NCI-H1694 treated with DMSO at 0.1 percent for 48 hours (cell line): ENCODE results near the gene GLIS1.

ENCODE experiments used
- DNase-seq: peaks from one replicate; lab custom pipeline; 2025; lab: John Stamatoyannopoulos, UW

The GLIS1 gene

DNA sequence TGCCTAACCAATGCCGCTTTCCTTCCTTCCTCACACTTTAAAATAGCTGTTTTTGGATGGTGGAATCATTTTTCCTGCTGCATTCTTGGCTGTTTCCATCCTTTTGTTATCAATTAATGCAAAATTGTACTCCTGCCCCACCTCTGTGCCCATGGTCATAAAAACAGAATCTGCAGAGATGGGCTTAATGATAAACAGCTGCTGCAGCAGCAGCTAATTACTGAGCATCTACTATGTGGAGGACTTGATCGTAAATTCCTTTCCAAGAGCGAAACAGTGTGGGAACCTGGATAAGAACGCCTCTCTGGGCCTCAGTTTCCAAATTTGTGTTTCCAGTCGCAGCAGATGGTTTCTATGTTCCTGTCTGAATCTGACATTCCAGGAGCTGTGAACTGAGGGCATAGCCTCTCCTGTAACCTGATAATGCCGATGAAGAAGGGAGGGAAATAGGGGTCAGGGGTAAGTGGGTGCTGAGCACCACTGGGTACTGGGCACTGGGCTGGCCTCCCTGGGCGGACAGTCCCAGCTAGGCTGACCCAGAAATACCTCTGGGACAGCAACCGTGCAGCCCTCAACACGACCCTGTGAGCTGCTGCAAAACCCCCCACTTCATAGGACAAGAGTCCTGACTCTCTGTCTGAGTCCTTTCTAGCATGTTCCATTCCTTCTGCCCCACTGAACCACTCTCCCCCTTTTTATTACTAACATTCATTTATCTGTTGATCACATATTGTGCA lies 158.1 kb downstream of the GLIS1 start:
- no peak for DNase-seq

DNA sequence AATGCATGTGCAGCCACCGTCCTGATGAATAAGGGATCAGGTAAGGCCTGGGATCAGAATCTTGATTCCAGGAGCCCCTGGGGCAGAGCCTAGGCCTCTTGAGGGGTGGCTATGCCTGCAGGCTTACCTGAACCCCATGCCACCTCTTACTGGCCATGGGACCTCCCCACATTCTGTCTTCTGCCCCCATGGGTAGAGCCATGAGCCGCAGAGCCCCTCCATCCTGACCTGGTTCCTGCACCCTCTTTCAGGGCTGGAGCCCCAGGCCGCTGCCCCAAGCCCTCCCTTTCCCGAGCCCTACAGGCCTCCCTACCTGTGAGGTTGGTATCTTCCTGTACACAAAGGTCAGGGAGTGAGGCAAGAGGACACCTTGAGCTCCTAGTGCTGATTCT lies 159.0 kb downstream of the GLIS1 start:
- no peak for DNase-seq

DNA sequence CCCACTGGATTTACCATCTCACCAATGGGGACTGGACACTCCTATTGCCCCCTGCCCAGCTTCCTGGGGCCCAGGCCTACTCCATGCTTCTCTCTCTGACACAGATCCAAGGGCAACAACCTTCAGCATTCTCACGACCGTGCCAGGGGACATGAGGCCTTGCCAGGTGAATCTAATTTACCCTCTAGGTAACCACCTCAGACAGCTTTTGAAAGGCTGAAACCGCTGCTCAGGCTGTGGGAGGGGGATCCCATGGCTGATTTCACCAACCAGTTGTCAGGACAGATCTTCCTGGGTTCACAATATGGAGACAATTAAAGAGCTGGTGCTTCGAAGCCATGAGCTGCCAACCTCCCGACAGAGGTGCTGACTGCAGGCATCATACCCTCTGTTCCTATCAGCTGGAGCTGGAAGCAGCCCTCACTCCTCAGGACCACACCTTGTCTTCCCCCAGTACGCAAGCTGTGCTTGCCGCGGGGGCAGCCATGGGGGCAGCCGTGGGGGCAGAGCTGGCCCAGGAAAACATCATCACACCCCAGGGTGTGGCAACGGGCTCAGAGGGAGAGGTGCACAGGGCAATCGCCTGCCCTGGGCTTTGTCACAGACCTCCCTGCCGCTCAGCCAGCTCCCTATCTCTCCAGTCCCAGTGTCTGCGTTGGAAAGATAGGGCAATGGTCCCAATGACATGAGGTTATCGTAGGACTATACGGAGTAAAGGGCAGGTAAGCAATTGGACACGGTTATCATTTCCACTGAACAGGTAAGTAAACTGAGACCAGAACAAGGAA lies 159.5 kb downstream of the GLIS1 start:
- DNase-seq = no peak

DNA sequence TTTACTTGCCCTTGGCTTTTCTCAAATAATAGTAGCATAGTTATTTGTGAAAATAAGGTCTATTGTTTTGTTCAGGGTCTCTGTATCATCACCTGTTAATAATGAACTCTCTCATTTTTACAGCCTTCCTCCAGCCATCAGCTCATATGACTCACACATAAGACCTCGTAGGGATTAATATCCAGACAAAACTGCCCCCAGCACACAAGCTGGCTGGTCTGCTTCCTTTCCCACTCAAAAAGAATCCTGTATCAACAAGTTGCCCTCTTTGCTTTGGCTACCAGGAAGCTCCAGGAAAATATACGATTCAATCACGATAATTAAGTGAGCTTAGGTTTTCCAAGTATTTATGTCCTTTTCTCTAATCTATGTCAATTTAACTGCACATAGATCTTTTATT lies 160.6 kb downstream of the GLIS1 start:
- DNase-seq = no peak

DNA sequence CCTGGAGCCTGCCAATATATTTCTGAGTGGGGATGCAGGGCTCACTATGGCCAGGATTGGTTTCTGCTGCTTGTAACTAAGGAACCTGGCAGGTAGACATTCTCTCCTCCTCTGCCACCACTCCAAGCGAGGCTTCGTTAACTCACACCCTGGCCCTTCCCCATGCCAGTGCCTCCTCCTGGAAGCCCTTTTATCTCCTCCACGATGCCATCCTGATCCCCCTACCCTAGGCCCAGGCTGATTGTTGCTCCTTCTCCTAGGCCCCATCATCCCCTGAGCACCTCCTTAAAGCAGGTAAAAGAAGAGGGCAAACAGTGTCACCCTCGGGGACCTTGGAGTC lies 161.2 kb downstream of the GLIS1 start:
- no peak for DNase-seq

DNA sequence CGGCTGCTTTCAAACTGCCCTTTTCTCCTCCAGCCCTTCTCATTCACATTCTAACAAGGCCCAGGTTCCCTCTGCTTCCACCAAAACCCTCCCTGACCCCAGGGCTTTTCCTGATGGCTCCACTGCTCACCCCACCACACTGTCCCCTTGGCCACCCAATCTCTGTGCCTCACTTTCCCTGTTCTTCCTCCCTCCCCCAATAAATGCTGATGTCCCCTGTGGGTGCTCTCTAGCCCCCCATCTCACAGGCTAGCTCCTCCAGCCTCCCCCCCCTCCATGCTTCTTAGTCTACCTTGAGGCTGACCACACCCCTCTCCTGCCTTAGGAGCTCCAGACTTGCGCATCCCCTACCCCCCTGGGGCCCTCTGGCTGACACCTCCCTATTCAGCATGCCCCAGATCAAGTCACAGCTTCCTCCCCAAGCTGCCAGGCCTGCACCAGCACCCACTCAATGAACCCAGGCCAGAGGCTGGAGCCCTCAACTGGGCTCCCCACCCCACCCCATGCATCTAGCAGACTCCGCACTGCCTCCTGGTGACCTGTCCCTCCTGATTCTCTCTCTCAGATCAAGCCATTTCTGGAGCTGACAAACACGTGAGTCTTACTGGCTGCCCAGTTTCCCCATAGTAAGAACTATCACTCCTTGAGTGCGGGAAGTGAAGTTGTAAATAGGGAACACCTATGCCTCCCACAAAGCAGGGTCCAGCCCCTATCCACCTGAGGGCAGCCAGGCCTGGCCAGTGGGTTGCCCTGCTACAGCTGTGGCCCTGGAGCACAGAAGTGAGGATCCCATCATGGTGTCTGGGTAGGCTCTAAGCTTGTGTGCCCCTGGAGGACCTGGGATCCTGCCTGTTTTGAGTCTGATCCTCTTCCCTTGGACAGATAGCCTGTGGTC lies 161.9 kb downstream of the GLIS1 start:
- no peak for DNase-seq

DNA sequence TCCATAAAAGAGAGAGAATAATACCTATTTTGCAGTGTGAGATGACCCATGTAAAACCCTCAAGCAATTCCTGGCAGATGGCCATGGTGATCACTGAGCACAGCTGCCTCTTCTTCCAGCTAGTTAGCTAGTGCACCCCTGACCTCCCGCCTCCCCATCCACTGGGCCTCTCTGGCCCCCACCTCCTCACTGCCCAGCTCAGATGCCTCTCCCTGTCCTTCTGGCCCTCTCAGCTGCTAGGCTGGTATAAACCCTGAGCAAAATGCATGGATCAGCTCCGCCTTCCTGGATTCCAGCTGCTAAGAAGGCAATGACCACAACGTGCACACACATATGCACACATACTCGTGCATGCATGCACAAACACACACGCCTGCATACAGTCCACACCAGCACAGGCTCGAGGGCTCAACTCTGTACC lies 162.6 kb downstream of the GLIS1 start:
- no peak for DNase-seq

DNA sequence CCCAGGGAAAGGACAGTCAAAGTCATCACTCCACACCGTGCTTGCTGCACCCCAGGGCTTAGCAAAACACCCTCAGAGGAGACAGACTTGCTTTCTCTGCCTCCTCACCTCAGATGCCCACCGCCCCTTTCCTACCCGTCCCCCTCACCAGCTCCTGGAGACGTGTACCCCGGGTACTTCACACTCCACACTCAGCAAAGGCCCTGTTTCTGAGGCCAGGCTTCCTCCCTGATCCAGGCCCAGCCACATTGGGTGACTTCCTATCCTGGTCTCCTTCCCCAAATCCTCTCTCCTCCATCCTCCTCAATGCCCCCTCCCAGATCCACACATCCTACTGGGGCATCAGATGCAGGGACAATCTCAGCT lies 163.0 kb downstream of the GLIS1 start:
- no peak for DNase-seq

DNA sequence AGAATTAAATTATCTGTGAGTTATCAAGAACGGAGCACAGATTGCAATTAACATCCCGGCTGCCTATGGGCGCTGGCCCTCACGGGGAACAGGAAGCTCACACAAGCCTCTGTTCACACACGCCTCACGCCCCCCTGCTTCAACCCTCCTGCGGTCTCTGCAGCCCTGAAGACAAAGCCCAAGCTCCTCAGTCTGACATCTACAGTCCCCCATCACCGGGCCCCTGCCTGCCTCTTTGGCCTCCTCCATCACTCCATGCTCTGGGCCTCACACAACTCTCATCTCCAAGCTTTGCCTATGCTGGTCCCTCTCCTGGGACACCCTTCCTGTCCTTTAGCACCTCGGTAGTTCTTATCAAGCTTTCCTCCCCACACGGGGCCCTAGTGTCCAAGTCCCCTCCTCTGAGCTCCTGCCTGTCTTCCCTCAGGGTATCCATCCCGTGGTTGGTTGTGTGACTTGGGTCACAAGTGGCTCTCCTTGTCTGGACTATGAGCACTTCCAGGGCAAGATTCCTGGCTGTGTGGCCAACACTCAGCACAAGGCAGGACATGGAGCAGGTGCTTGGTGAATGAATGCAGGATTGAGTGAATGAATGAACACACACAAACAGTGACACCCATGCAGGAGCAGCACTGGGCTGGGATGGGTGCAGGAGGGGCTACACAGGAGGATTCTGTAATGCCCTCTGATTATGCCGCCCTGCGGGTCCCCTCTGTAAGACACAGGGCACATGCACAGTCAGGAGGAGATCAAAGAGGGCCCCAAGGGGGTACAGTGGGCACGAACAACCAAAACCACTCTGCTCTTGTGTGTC lies 163.6 kb downstream of the GLIS1 start:
- no peak for DNase-seq

DNA sequence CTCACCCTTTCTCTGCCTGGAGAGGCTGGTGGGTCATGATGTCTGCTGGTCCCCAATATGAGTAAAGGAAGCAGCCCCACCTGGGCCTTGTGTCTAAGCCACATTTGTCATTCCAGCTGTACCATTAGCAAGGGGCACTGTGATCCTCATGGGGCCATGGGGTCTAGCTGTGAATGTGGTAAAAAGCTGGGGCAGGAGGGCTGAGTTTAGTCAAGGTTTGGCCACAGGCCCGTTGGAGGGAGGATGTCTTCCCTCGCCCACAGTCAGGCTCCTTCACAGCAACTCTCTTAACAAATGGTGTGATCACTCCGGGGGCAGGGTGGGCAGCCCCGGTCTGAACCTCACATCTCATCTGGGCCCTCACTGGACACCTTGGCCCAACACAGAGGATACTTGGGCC lies 164.3 kb downstream of the GLIS1 start:
- no peak for DNase-seq

DNA sequence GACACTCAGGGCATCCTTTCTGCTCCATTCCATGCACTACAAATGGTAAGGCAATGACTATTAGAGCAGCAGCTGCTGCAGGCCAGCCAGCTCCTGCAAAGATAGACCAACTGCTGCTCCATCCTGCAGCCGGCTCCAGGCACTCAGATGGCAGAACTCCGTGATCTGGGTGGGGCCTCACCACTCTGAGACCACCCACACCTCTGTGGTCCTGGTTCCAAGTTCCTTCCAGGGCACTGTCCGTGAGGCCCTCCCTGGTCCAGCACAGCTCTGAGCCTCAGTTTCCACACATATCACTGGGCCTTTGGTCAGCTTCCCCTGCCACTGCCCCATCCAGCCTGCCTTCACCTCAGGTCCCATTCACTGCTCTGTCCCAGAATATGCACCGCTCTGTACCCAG lies 165.0 kb downstream of the GLIS1 start:
- DNase-seq = peak; percentile 86

DNA sequence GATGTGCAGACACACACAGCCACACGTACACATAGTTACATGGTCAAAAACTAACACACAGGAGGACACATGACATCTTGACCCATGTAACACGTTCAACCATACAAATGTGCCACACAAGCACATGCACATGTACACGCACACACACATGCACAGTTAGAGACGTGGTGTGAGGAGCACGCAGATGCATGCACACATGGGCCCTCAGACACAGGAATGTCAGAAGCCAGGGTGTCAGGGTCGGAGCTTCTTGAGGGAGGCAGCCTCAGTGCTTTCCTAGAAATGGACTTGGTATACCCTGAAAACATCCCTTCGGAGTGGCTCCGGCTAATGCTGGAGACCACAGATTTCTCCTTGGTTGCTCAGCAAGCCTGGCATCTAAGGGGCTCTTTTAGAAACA lies 165.4 kb downstream of the GLIS1 start:
- no peak for DNase-seq

DNA sequence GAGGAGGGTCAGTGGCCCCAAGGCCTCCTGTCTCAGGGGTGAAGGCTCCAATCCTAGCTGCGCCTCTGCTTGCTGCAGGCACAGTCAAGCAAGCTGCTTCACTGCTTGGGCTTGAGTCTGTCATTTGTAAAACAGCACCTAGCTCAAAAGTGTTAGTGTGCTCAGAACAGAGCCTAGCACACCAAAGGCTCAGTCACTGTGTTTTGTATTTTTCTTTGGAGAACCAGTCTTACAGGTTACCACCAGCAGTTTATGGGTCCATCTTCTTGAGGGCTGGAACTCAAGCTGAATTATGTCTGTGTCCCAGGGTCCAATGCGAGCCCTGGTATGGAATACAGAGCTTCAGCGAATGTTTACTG lies 166.2 kb downstream of the GLIS1 start:
- peak; percentile 77 for DNase-seq

DNA sequence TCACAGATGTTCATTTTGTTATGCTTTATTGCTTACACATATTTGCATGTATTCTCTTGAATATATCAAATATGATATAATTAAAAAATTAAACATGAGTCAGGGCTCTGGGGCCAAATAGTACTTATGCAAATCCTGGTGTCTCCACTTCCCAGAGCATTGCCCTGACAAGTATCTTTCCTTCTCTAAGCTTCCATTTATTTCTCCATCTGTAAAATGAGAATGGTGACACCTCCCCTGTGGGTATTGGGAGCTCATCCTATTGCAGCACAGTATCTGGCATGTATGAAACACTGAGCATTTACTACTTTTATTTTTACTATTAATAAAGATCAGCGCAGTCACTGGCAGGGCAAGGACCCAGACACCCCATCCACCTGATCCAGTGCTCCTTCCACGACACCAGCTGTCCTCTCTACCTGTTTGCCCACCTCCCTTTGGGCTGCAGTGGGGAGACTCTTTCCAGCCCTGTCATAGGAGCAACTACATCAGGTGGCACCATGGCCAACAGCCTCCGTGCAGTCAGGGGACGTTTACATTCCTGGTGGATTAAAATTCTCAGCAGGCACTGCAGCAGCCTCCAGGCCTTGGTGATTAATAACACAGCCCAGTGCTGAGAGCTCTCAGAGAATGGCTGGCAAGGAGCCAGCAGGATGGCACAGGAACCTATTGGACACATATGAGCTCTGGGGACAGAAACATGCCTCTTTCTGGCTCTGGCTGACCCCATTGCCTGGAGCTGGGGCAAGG lies 166.7 kb downstream of the GLIS1 start:
- peak; percentile 92 for DNase-seq

DNA sequence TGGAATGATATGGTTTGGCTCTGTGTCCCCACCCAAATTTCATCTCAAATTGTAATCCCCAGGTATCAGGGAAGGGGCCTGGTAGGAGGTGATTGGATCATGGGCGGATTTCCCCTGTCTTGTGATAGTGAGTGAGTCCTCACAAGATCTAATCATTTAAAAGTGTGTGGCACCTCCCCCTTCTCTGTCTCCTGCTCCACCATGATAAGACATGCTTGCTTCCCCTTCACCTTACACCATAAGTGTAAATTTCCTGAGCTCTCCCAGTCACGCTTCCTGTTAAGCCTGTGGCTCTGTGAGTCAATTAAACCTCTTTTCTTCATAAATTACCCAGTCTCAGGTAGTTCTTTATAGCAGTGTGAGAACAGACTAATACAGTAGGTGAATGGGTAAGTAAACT lies 170.4 kb downstream of the GLIS1 start:
- DNase-seq = no peak

DNA sequence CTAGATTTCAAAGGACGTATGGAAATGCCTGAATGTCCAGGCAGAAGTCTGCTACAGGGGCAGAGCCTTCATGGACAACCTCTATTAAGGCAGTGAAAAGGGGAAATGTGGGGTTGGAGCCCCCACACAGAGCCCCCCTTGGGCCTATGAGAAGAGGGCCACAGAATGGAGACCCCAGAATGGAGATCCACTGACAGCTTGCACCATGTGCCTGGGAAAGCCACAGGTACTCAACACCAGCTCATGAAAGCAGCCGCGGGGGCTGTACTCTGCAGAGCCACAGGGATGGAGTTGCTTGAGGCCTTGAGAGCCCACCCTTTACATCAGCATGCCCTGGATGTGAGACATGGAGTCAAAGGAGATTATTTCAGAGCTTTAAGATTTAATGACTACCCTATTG lies 171.1 kb downstream of the GLIS1 start:
- no peak for DNase-seq

DNA sequence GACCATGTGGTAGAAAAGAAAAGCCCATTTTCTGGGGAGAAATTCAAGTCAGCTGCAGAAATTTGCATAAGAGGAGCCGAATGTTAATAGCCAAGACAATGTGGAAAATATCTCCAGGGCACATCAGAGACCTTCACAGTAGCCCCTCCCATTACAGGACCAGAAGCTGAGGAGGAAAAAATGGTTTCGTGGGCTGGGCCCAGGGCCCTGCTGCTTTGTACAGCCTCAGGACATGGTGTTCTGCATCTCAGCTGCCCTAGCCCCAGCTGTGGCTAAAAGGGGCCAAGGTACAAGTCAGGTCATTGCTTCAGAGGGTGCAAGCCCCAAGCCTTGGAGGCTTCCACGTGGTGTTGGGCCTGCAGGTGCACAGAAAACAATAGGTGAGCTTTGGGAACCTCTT lies 171.5 kb downstream of the GLIS1 start:
- DNase-seq = no peak

DNA sequence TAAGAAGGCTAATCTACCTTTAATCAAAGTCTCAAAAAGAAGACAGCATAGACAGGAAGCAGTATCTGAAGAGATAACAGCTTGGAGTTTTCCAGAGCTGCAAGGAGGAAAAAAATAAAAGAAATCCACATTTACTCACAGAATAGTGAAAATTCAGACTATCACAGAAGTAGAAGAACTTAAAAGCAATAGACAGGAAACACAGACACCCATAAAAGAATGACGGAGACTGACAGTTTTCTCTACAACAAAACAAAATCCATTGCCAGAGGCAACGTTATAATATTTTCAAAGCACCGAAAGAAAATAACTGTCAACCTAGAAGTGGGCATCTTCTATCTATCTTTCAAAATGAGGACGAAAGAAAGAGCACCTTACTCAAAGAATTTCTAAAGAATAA lies 175.4 kb downstream of the GLIS1 start:
- DNase-seq = no peak

DNA sequence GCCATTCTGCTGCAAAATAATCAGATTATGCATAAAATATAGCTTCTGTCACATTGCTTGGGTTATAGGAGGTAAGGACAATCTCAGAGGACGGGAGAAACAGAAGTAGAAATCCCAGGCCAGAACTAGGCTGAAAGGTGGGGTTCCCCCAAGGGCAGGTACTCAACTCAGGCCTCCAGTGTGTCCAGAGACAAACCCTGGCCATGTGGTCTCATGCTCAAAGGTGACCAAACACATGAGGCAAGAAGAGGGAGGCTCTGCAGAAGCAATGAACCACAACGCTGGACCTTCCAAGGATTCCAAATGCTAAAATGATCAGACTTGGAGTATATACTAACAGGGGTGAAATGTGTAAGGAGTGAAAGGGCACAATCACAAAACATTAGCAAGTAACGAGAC lies 176.0 kb downstream of the GLIS1 start:
- no peak for DNase-seq

DNA sequence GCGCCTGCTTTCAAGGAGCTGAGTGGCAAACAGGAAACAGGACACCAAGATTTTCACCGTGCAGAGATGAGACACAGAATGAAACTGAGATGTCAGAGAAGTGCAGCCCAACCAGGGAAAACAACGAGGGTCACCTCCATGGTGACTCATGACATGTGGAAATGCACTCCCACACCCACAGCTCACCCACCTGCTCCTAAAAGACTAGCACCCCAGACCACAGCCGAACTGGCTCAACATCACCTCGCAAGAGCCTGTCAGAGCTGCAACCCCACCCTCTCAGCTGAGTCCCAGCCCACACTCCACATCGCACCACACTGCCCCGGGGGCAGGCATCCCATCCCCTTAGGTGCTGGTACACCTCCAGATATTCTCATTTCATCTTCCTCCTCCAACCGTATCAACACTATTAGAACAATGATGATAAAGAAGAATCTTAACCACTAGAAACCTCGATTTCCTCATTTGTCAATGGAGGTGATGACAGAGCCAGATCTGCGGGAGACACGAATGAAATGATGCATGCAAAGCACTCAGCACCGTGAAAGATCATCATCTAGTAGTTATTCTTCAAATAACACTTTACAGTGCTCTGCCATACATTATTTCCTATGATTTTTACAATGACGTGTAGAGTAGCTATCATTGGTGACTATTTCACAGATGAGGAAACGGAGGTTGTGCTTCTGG lies 176.5 kb downstream of the GLIS1 start:
- DNase-seq = no peak
